ENCODE measurements around the gene LAMC3. TPM values are rescaled to one million over a fixed set of nuclear protein-coding genes. Genes with fewer than 3 reads are reported as not detected.
A peak's percentile ranks its signal among the peaks of the same experiment; 100 is the strongest.

The LAMC3 gene
- total RNA-seq, 2 experiments from 2014 or later: 0.66 to 1.7 TPM

- Mint-ChIP-seq H3K36me3 (ENCODE audit: low read depth) (peaks cover 16% of the 10 kb centered on the region), H3K9me3 (no peaks in the 10 kb centered on the region), H3K4me3 (no peak overlapping the region), H3K27me3 (peaks cover 4% of the 10 kb centered on the region), H3K4me1 (ENCODE audit: low read depth) (peaks cover 19% of the 10 kb centered on the region), H3K27ac (no peak overlapping the region)
- Histone ChIP-seq H3K4me1 (ENCODE audit: insufficient read depth, low read length) (peaks cover 24% of the 10 kb centered on the region), H3K27me3 (ENCODE audit: control insufficient read depth in 1 of 2, insufficient read depth in 2 of 2, low read length in 2 of 2) (peaks cover 1 to 3% of the 10 kb centered on the region in 2 experiments), H3K9me3 (ENCODE audit: control insufficient read depth in 1 of 2, insufficient read depth in 1 of 2, low read length in 2 of 2) (no peaks in the 10 kb centered on the region), H3K36me3 (ENCODE audit: insufficient read depth, low read length) (peaks cover under 1% of the 10 kb centered on the region), H3K27ac (ENCODE audit: low read depth in 1 of 2, low read length in 2 of 2) (no peak overlapping the region), H3K4me3 (ENCODE audit: low read length) (no peak overlapping the region)
- POLR2A ChIA-PET: interaction anchor here (0.6 kb wide), 1 partner anchor 14 kb away, joined by 3 read pairs; no protein-coding TSS in a partner anchor
- ATAC-seq (ENCODE audit: poor library complexity) (no peak), DNase-seq (no peak)
- intact Hi-C loops (cut with DNase I, micrococcal nuclease): loop anchor here in 1 of 2 experiments (5.0 to 10.0 kb wide), 4 partner anchors 427 to 1553 kb away; partner anchors contain the start of genes EXOSC2, FUBP3, GTF3C4 and TTF1
- TF ChIP-seq CTCF (IDR thresholded peaks at IDR 0.05): no peak
- CTCF ChIA-PET: no interaction called here
Observed at GRCh38 chr9:131122158-131122557, 113.2 kb downstream of the LAMC3 start.

- peaks cover 44% of the 10 kb centered on the region for H3K36me3 Mint-ChIP-seq (ENCODE audit: low read depth)
- Histone ChIP-seq H3K4me1 (ENCODE audit: insufficient read depth, low read length) (peaks cover 24% of the 10 kb centered on the region), H3K9me3 (ENCODE audit: control insufficient read depth in 1 of 2, insufficient read depth in 1 of 2, low read length in 2 of 2) (no peaks in the 10 kb centered on the region), H3K27me3 (ENCODE audit: control insufficient read depth in 1 of 2, insufficient read depth in 2 of 2, low read length in 2 of 2) (no peaks in the 10 kb centered on the region), H3K36me3 (ENCODE audit: insufficient read depth, low read length) (peaks cover 28% of the 10 kb centered on the region), H3K27ac (ENCODE audit: low read depth in 1 of 2, low read length in 2 of 2) (peak overlapping the region; percentile 49 to 71), H3K4me3 (ENCODE audit: low read length) (peak overlapping the region; percentile 76)
- POLR2A ChIA-PET: interaction anchor here (0.6 to 1.7 kb wide), 14 partner anchors 113 to 1820 kb away, joined by 3 to 11 read pairs (median 4); partner anchors contain the start of genes EXOSC2, FAM78A, NTNG2 and SETX
- ATAC-seq (ENCODE audit: poor library complexity) (peak; percentile 0), DNase-seq (no peak)
- intact Hi-C loops (cut with DNase I, micrococcal nuclease): loop anchor here (1.0 to 10.0 kb wide), 8 partner anchors 152 to 1550 kb away; partner anchors contain the start of genes EXOSC2 (in 2 of the 2), FAM78A (in 1 of the 2), GTF3C4 (in 1 of the 2) and TTF1 (in 1 of the 2)
- H3K27ac Mint-ChIP-seq: peak overlapping the region; percentile 92
- peaks cover 37% of the 10 kb centered on the region for H3K4me1 Mint-ChIP-seq (ENCODE audit: low read depth)
- H3K27me3 Mint-ChIP-seq: no peaks in the 10 kb centered on the region
- CTCF ChIA-PET: no interaction called here
- no peaks in the 10 kb centered on the region for H3K9me3 Mint-ChIP-seq
- peak overlapping the region; percentile 96 for H3K4me3 Mint-ChIP-seq
- no peak for TF ChIP-seq CTCF (IDR thresholded peaks at IDR 0.05)
Observed at GRCh38 chr9:131125038-131125287, 116.0 kb downstream of the LAMC3 start.

- Mint-ChIP-seq H3K27me3 (no peaks in the 10 kb centered on the region), H3K4me1 (ENCODE audit: low read depth) (peaks cover 37% of the 10 kb centered on the region), H3K27ac (peak within 1 kb of the TSS; percentile 92), H3K4me3 (peak within 1 kb of the TSS; percentile 96), H3K36me3 (ENCODE audit: low read depth) (peaks cover 49% of the 10 kb centered on the region), H3K9me3 (no peaks in the 10 kb centered on the region)
- intact Hi-C loops (cut with DNase I, micrococcal nuclease): loop anchor here (1.0 to 10.0 kb wide), 8 partner anchors 152 to 1549 kb away; partner anchors contain the start of genes EXOSC2 (in 2 of the 2), FAM78A (in 1 of the 2), GTF3C4 (in 1 of the 2) and TTF1 (in 1 of the 2)
- POLR2A ChIA-PET: interaction anchor here (0.5 to 1.7 kb wide), 15 partner anchors 113 to 1820 kb away, joined by 3 to 11 read pairs (median 4); partner anchors contain the start of genes EXOSC2, FAM78A, NTNG2 and SETX
- CTCF ChIA-PET: no interaction called here
- Histone ChIP-seq H3K27ac (ENCODE audit: low read depth in 1 of 2, low read length in 2 of 2) (peak within 1 kb of the TSS; percentile 78 to 87), H3K27me3 (ENCODE audit: control insufficient read depth in 1 of 2, insufficient read depth in 2 of 2, low read length in 2 of 2) (no peaks in the 10 kb centered on the region), H3K36me3 (ENCODE audit: insufficient read depth, low read length) (peaks cover 33% of the 10 kb centered on the region), H3K9me3 (ENCODE audit: control insufficient read depth in 1 of 2, insufficient read depth in 1 of 2, low read length in 2 of 2) (no peaks in the 10 kb centered on the region), H3K4me1 (ENCODE audit: insufficient read depth, low read length) (peaks cover 24% of the 10 kb centered on the region), H3K4me3 (ENCODE audit: low read length) (peak within 1 kb of the TSS; percentile 76)
- peak; percentile 97 to 100 (median 99) for DNase-seq
- no peak for TF ChIP-seq CTCF (IDR thresholded peaks at IDR 0.05)
- peak; percentile 97 for ATAC-seq (ENCODE audit: poor library complexity)
Observed at GRCh38 chr9:131125288-131126058, 116.5 kb downstream of the LAMC3 start, which contains the start of gene NUP214. NUP214 (plus strand) TSS chr9:131125586; CDS start chr9:131125705, 119 bp downstream.
